ENCODE data around the gene DNAI2.
"Not testable (repeated sequence)": the region's sequence is repeated elsewhere in the genome, so short reads cannot be mapped to it uniquely, and the experiment has no call there.

- TF ChIP-seq CTCF (IDR thresholded peaks at IDR 0.05; ENCODE audit: poor library complexity, severe bottlenecking); TAF1 (IDR thresholded peaks at IDR 0.05; ENCODE audit: low read depth): not testable (repeated sequence)
Observed at GRCh38 chr17:74279617-74280016, 5.6 kb downstream of the DNAI2 start.

Measured in neural cell (in vitro differentiated cells).